Medulla oblongata (tissue), 1 donor: Measurements from ENCODE around the gene C5orf15.
"Not testable (repeated sequence)": the region's sequence is repeated elsewhere in the genome, so short reads cannot be mapped to it uniquely, and the experiment has no call there.

Experiments used
- DNase-seq: peaks from one replicate; pipeline ENCODE4 v3.0.0-alpha.2; 2015; ENCODE audit errors: extremely low spot score

C5orf15 gene

DNA sequence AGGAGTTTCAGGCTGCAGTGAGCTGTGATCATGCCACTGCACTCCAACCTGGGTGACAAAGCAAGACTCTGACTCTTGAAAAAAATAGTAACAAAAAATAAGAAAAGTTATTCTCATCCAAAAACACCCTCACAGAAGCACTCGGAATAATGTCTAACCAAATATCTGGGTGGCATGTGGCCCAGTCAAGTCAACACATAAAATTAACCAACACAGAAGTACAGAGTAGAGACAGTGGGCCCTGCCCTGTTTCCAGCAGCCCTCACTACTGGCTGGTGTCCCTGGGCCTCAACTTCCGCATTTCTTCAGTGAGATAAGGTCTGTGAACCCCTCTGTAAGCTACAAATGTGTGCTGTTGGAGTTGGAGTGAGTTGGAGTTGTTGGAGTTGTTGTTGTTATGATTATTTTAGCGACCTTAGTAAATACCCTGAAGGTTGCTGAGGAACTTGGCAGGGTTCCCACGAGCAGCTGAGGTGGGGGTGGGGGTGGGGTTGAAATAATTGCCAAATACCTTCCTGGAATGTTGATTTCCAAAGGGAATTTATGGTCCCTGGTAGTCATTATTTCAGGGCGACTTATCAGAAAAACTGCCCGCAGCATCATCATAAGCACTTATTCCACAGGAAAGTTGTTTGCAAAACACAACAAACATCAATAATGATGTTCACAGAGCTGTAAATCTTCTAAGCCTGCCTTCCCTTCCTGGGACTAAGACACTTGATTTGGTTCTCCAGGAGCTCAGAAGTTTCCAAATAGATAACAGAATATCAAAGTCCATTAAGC lies 30.2 kb downstream of the C5orf15 start:
- no peak for DNase-seq

DNA sequence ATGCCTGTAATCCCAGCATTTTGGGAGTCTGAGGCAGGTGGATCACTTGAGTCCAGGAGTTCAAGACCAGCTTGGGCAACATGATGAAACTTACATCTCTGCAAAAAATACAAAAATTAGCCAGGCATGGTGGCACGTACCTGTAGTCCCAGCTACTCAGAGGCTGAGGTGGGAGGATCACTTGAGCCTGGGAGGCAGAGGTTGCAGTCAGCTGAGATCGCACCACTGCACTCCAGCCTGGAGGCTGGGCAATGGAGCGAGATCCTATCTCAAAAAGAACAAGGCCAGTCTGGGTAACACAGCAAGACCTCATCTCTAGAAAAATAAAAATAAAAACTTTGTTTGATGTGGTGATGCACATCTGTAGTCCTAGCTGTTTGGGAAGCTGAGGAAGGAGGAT lies 30.8 kb downstream of the C5orf15 start:
- not testable (repeated sequence) for DNase-seq

DNA sequence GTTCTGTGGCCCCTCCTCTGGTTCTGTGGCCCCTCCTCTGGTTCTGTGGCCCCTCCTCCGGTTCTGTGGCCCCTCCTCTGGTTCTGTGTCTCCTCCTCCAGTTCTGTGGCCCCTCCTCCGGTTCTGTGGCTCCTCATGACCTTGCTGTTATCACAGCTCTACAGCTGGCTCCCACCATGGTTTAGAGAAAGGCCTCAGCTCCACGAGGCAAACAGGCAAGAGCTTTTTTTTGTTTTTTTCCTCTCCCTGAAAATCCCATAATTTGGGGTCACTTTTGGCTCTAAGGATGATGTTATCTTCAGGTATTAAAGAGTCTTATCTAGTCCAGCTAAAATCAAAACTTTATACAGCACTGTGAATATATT lies 31.8 kb downstream of the C5orf15 start:
- DNase-seq: no peak

DNA sequence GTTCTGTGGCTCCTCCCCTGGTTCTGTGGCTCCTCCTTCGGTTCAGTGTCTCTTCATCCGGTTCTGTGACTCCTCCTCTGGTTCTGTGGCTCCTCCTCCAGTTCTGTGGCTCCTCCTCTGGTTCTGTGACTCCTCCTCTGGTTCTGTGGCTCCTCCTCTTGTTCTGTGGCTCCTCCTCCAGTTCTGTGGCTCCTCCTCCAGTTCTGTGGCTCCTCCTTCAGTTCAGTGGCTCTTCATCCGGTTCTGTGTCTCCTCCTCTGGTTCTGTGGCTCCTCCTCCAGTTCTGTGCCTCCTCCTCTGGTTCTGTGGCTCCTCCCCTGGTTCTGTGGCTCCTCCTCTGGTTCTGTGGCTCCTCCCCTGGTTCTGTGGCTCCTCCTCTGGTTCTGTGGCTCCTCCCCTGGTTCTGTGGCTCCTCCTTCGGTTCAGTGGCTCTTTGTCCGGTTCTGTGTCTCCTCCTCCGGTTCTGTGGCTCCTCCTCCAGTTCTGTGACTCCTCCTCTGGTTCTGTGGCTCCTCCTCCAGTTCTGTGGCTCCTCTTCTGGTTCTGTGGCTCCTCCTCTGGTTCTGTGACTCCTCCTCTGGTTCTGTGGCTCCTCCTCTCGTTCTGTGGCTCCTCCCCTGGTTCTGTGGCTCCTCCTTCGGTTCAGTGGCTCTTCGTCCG lies 32.3 kb downstream of the C5orf15 start:
- DNase-seq: not testable (repeated sequence)

DNA sequence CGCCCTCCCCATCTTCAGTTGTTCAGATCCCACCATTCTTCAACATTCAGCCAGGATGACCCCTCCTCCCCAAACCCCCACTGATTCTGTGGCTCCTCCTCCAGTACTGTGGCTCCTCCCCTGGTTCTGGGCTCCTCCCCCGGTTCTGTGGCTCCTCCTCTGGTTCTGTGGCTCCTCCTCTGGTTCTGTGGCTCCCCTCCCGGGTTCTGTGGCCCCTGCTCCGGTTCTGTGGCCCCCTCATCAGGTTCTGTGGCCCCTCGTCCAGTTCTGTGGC lies 32.8 kb downstream of the C5orf15 start:
- no peak for DNase-seq

DNA sequence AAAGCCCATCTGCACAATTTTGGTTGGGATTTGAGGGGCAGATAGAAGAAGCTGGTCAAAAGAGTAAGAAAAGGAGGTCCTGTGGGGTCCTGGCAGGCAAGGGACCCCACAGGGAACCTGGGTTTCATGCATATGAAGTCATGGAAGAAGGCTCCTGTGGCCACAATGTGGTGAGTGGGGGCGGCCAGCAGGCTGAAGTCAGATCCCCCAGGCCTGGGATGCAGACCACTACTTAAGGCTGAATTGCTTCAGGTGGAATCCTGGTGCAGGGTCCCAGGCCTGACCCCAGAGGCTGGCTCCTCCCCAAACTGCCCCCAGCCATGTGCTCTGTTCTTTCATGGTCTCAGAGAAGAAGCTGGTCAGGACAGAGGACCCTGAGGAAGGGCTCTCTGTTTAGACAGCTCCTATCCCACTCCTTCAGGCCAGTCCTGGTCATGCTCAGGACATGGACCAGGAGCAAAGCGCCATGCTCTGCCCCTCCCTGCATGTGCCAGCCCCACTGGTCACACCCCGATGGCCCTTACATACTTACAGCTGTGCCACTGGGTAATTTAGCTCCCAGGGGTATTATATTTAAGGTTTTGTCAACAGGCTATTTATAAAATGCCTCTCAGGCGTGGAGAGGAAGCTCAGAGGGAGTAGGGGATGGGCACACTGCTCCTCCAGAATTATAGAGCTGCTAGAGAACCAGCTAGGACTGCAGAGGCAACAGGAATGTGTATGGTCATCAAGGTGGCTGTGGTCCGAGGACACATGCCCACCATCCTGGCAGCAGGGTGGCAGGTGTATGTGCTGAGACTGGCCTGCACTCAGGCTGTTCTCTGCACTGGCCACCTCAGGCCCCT lies 33.4 kb downstream of the C5orf15 start:
- no peak for DNase-seq

DNA sequence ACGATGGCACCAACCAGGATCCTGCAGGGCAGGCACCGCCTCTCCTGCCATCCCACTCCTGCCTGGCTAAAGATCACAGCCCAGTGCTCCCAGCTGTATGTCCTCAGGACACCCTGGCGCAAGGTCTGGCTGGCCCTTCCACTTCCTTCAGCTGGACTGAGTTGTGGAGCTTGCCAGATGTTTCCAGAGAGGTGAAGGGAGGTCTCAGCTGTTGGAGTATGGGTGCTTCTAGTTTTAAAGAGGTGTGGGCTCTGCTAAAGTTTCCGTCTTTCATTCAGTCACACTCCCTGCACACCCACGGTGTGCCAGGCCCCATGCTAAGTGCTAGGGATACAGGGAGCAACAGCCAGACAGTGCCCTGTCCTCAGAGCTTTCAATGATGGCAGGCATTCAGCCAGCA lies 34.1 kb downstream of the C5orf15 start:
- DNase-seq: no peak

DNA sequence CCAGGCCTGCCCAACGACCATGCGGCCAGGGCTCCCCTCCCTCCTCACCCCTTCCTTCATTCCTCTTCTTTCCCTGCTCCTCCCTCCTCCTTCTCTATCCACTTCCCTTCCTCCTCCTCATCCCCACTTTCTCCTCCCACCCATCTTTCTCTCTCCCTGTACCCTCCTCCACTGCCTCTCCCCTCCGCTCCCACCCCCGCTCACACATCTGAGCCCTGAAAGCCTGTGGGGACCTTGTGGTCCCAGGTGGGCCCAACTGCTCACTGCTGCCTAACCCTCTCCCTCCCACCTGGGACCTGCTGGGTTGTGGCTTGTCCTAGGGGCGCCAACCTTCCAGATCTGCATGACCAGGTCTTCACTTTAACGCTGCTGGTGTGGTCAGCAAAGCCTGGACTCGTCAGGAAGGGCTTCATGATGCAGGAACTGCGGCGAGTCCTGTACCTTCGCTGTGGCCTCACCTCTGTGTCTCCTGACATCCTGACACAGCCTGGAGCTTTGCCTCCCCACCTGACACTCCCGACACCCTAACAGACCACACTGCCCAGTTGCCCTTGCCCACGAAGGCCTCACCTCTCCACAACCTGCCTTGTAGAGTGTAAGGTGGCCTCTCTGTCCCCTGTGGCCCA lies 34.6 kb downstream of the C5orf15 start:
- DNase-seq: no peak

DNA sequence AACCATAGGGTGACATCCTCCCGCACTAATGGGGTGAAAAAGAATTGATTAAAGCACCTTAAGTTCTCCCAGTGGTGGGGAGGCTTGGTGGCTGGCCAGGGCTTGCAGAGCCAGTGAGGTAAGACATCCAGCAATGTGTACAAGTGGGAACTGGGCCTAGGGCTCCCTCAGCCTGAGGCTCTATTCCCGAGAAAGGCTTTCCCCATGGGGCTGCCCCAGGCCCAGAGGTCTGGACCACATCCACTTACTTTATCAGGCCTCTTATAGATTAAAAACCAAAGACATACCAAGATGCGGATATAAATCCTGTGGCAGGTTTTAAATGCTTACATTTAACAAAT lies 35.3 kb downstream of the C5orf15 start:
- no peak for DNase-seq

DNA sequence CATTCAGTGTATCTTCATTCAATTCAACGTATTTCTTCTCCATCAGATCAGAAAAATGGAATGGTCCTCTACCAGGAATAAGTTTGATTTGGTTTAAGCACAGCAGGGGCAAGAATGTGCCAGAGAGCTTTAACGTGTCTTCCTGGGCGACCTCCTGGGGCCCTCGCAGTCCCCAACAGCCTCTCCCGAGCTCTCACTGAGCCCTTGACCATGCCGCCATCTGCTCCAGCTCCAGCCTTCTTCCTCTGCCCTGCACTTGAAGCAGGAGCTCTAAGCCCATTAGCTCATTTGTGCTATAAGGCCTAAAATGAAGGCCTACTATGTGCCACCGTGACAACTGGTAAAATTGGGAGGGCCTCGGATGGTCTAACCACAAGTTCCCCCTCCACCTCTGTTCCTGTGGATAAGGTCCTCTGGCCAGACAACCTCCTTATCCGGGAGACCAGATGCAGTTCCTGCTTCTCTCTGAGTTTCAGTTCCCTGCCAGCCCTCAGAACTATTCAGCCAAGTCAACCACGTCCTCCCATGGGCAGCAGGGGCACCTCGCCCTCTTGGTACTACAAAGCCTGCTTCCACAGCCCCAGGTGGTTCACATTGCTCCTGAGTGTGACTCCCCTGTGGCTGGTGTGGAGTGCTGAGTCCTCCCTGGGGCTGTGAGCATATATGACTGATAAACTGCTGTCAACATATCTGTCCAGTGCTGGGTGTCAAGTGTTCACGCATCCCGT lies 35.8 kb downstream of the C5orf15 start:
- DNase-seq: peak; percentile 67

DNA sequence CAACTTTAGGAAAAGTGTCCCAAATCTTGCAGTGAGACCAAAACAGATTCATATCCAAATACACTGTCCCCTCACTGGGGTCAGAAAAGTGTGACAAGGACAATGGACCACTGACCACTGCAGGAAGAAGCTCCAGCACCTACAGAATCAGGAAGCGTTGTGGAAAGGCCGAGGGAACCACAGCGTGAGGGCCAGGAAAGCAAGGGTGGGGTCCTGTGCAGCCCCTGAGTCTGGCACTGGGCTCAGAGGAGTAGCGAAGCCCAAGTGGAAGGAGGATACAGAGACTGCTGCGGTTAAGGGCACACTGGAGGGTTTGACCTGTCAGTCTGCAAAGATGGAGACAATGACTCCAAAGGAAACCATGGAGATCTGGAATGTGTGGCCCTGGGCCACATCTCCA lies 36.9 kb downstream of the C5orf15 start:
- no peak for DNase-seq

DNA sequence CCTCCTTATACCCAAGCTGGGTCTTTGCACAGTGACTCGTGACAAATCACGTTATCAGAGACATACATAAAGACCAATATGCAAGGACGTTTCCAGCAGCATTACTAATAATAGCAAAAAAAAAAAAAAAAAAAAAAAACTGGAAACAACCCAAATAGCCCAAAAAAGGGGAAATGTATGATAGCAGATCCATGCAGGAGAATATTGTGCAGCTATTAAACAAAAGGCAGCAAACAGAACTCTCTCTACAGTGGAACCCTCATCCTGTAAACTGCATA lies 37.7 kb downstream of the C5orf15 start:
- no peak for DNase-seq

DNA sequence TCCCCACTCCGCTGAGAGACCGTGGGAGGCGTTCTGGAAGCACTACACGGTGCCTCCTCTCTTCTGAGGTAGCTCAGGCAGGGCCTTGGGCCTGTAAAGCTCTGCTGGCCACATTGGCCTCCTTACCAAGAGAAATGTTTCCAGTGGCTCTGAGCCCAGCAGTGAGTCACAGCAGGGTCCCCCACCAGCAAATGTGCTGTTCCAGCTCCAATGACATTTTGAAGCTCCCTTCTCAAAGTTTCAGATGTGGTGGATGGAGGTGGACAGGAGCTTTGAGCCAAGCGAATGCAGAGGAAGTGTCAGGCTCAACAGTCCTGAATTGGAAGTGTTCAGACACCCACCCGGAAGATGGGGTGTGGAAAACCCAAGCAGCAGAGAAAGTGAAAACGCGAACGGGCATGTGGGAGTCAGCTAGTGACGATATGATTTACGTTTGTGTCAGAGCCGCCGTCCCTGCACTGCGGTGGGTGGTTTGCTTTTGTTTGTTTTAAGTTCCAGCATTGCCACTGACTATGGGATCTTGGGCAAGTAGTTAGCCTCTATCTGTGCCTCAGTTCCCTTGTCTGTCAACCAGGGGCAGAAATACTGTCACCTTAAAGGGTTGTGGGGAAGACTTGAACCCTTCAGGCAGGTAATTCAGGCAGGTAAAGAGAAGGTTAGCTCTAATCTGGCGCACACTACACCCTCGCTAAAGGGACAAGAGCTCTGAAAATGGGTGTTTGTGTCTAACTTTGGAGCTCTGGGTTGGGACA lies 38.2 kb downstream of the C5orf15 start:
- peak; percentile 49 for DNase-seq

DNA sequence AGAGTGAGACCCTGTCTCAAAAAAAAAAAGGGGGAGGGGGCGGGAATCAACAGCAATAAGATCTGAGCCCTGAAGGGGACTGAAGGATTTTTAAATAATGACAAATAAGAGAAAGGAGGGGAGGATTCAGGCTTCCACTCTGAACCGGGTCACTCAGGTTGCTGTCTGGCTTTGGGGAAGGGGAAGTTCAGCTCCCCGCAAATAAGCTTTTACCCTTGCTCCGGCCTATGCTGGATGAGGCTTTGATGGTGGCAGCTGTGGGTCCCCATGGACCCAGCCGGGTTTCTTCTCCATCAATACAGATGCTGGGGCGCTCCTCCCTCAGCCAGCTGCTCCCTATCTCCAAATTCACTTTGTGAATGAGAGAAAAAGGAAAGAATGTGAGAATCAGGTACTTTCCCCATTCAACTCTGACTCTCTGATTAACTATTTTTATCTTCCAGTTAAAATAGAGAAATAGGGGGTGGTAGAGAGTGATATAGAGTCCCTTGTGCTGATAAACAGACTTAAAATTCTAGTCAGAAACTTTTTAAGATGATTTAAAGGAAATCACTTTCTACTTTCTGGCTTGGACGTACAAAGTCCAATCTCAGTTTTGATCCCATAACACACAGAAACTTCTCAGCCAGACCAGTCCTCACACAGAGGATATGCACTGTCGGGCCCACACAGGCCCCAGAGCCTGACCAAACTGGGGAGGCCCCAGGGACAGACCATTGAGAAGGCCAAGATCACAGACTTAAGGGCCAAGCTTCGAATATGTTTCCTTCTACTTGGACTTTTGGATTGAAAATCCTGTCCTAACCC lies 39.6 kb downstream of the C5orf15 start:
- DNase-seq: no peak

DNA sequence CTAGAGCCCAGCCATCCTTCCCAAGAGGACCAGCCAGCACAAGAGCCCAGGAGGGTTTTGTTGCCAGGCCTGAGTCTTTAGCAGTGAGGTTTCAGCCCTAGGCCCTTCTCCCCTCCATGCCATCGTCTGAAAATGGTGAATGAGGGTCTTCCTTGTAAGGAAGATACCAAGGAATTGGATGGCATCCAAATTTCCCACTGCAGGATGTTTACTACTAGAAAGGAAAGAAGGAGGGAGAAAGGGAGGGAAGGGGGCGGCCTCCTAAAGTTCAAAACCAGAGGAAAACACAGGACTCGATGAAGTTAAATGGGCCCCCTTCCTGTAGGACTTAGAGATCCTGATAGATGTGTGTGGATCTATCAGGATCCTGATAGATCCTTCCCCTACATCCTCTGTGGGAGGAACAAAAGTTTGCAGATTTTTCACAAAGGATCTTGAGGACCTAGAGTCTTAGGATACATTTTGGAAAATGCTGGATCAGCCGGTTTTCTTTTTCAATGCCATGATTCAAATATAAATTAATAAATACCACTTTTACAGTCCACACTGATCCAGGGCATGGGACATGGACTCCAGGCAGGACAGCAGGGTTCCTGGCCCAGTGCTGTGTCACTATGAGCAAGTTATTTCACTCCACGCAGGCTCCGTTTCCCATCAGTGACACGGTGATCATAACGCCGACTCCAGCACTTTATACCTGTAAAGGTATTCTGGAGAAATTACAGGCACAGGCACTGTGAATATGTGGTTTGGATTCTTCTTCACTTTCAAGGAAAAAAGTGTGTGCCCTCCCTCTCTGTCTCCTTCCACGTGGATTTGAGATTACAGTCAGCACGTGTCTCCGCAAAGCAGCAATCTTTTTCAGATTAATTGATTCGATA lies 40.9 kb downstream of the C5orf15 start:
- DNase-seq: no peak

DNA sequence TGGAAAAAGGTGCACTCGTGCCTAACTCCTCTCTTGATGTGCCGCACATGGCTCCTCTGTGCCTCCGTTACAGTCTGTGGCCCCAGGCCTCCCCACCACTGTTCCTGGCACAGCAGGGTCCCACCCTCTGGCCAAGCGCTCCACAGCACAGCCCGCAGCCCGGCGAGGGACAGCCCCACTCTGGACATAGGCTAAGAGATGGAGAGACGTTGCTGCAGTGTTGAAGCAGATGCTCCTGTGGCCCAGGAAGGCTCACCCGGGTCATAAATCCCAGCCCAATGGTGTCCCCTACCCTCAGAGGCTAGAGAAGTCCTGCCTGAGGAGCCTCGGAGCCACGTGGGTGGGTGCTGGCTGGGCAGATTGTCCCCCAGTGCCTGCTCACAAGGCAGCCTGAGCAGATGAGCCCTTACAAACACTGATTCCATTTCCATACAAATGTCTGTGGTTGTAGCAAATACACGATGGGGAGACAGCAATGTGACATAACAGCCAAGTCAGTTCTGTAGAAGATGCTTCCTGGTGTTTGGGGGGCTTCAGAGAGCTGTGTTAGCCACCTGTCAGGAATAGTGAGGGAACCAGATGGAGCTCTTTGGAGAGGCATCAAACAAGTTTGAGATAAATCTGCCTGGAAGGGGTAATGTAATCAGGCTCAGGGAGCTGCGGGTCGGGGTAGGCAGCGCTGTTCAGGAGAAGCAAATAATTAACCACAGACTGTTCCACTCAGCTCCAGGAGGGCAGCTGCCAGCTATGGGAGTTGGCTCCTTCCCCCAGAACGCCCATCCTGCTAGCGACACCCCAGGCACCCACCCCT lies 41.7 kb downstream of the C5orf15 start:
- DNase-seq: no peak

DNA sequence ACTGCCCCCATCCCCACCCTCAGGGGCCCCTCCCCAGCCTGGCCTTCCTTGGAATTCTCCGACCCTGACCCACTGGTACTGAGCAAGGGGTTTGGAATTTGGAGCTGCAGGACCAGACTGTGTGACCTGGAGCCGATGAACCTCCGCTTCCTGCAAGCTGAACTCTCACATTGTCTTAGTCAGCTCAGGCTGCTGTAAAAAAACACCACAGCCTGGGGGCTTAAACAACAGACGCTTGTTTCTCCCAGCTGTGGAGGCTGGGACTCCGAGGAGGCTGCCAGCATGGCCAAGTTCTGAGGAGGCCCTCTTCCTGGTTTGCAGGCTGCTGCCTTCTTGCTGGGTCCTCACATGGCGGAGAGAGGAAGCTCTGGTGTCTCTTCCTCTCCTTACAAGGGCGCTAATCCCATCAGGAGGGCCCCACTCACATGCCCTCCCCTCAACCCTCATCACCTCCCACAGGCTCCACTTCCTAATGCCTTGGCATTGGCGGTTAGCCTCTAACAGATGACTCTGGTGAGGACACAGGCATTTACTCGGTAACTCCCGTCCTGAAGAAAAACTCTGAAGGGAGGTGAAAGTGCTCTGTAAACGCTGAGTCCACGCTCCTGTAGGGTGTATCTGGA lies 42.4 kb downstream of the C5orf15 start:
- DNase-seq: no peak

DNA sequence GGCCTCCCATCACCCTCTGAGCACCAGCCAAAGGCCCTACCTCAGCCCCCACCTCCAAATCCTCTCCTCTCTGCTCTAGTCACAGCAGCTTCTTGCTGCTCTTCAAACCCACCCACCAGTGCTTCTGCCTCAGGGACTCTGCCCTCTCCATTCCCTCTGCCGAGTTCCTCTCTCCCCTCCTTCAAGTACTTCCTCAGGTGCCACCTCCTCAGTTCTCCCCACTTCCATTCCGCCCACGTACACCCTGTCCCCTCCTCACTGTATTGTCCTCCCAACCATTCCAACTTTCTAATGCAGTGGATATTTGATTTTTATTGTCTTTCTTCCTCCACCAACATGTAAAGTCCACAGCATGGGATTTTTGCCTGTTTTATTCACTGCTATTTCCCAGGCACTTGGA lies 43.2 kb downstream of the C5orf15 start:
- DNase-seq: no peak
